ENCODE data around the gene AHCYL1.

Gene AHCYL1

DNA sequence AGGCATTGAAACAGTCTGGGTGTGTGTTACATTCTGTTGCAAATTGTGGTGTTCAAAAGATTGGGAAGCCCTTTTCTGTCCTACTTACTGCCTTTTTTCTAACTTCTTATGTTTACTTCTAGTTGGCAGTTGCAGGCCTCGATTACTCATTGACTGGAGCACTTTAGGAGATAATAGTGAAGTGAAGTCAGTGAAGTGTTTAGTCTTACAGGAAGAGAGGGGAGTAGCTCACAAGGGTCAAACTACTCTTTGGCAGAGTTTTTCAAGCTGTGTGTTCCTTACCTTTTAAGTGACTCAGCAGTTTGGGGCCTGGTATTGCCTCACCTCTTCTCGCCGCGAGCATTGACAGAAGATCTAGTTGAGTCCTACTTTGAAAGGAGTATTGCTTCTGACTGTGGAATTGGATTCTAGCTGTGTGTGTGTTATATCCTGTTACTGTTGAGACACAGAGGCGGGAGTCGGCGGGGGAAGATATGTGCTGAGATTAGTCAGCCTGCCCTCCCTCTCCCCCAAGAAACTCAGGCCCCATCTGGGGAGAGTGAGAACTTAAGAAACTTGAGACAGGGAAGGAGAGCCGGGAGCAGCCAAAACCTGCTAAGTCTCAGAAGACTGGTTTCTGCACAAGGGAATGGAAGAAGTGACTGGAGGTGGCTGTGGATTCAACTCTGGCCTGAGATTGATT, 19.3 kb downstream of the AHCYL1 start:
- peak overlapping the region; percentile 87 for H3K27ac ChIP-seq
- no peaks in the 10 kb centered on the region for H3K36me3 ChIP-seq (replicated peaks)
- H3K27me3 ChIP-seq (replicated peaks): no peaks in the 10 kb centered on the region
- TF ChIP-seq, protein P1, sequence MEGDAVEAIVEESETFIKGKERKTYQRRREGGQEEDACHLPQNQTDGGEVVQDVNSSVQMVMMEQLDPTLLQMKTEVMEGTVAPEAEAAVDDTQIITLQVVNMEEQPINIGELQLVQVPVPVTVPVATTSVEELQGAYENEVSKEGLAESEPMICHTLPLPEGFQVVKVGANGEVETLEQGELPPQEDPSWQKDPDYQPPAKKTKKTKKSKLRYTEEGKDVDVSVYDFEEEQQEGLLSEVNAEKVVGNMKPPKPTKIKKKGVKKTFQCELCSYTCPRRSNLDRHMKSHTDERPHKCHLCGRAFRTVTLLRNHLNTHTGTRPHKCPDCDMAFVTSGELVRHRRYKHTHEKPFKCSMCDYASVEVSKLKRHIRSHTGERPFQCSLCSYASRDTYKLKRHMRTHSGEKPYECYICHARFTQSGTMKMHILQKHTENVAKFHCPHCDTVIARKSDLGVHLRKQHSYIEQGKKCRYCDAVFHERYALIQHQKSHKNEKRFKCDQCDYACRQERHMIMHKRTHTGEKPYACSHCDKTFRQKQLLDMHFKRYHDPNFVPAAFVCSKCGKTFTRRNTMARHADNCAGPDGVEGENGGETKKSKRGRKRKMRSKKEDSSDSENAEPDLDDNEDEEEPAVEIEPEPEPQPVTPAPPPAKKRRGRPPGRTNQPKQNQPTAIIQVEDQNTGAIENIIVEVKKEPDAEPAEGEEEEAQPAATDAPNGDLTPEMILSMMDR (IDR thresholded peaks at IDR 0.05; ENCODE audit: low read depth, low read length, missing control alignments): no peak
- in situ Hi-C loops (cut with HindIII; ENCODE audit: low pct_ligation_motif_present, low sequenced_read_pairs): no loop called here
- DNase-seq: peak; percentile 98
- H3K4me3 ChIP-seq (ENCODE audit: low read depth, low read length): peak overlapping the region; percentile 39

DNA sequence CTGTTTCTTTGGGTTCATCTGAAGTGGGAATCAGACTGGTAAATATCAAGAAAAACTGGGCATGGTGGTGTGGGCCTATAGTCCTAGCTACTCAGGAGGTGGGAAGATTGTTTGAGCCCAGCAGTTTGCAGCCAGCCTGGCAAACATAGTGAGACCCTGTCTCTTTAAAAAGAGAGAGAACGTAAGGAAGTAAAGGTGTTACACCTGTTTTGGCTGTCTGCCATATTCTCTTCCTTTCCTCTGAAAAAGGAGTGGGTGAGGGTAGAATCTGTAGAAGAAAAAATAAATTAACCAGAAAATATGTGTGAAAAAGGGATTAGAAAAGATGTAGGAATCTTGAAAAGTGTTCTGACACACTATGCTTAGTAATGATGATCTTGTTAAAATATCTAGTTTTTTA, 20.0 kb downstream of the AHCYL1 start:
- in situ Hi-C loops (cut with HindIII; ENCODE audit: low pct_ligation_motif_present, low sequenced_read_pairs): no loop called here
- no peak for DNase-seq
- Histone ChIP-seq H3K27ac (peak overlapping the region; percentile 87), H3K36me3 (replicated peaks) (peaks cover 6% of the 10 kb centered on the region), H3K4me3 (ENCODE audit: low read depth, low read length) (peak overlapping the region; percentile 39), H3K27me3 (replicated peaks) (no peaks in the 10 kb centered on the region)
- TF ChIP-seq, protein P1 (IDR thresholded peaks at IDR 0.05; ENCODE audit: low read depth, low read length, missing control alignments): no peak

DNA sequence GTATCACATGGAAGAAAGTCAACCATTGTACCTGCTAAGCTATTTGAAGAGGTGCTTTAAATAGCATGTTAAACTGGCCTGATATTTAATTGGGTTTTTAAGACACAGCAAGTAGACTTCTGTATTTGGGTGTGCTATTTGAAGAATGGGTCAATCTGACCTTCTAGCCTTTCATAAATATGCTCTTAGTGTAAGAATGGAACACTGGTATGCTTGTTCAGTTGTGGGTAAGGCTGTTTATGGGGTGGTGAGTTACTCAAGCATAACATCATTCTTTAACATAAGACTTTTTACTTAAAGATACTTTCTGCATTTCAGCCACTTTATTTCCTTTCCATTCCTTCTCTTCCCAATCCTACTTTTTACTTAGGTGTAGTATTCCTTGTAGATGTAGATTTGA, 21.4 kb downstream of the AHCYL1 start:
- in situ Hi-C loops (cut with HindIII; ENCODE audit: low pct_ligation_motif_present, low sequenced_read_pairs): no loop called here
- TF ChIP-seq, protein P1 (IDR thresholded peaks at IDR 0.05; ENCODE audit: low read depth, low read length, missing control alignments): no peak
- no peaks in the 10 kb centered on the region for H3K27me3 ChIP-seq (replicated peaks)
- no peak overlapping the region for H3K27ac ChIP-seq
- DNase-seq: no peak
- peaks cover 17% of the 10 kb centered on the region for H3K36me3 ChIP-seq (replicated peaks)
- no peak overlapping the region for H3K4me3 ChIP-seq (ENCODE audit: low read depth, low read length)

DNA sequence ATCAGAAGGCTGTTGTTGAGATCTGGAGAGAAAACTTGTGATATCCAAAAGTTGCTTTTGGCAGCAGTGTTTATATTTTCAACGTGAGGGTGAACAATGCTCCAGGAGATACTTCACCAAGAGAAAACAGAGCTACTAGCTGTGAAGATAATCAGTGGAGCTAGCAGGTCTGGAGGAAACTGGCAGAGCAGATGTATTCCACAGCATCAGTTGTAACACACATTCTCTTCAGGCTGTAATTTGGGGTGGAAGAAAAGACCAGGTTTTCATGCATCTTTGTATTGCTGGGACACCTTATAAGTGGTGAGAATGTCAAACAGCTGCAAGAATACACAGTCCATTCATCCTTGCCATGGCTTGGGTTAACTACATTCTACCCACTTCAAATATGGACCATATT, 22.0 kb downstream of the AHCYL1 start:
- H3K4me3 ChIP-seq (ENCODE audit: low read depth, low read length): no peak overlapping the region
- H3K36me3 ChIP-seq (replicated peaks): peaks cover 21% of the 10 kb centered on the region
- in situ Hi-C loops (cut with HindIII; ENCODE audit: low pct_ligation_motif_present, low sequenced_read_pairs): no loop called here
- H3K27ac ChIP-seq: no peak overlapping the region
- H3K27me3 ChIP-seq (replicated peaks): no peaks in the 10 kb centered on the region
- no peak for DNase-seq
- TF ChIP-seq, protein P1 (IDR thresholded peaks at IDR 0.05; ENCODE audit: low read depth, low read length, missing control alignments): no peak

DNA sequence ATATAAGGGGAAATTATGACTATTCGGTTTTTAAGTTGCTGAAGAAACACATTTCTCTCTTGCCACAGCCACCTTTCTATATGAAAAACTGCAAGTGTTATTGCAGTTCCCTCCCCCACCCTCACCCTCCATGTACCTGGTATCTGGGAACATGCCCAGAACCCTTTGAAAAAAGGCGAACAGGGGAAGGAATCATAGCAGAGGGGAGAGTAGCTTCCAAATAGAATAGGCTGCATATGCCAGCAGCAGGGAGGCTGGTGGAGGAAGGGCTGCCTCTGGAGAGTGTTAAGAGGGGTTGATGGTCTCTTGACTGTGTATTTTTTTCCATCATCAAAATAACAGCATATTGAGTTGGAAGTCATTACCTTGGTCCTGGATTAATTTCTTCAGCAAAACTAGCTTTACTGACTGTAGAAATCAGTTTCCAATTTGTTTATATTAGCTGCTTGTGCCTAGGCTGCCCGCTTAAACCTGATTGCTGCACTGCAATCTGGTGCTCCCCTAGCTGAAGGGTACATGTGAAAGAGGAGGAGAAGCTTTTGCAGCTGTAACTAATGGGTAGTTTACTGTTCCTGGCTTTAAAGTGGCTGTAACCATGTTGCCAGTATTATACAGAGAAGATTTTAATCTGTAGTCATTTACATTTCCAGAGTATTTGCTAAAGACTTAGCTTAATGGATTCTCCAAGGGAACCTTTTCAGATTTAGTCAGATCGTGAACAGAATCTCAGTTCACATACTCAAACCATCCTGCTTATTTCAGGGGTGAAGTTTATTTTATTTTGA, 22.7 kb downstream of the AHCYL1 start:
- DNase-seq: no peak
- no peak overlapping the region for H3K4me3 ChIP-seq (ENCODE audit: low read depth, low read length)
- no peak overlapping the region for H3K27ac ChIP-seq
- in situ Hi-C loops (cut with HindIII; ENCODE audit: low pct_ligation_motif_present, low sequenced_read_pairs): no loop called here
- no peaks in the 10 kb centered on the region for H3K27me3 ChIP-seq (replicated peaks)
- peaks cover 27% of the 10 kb centered on the region for H3K36me3 ChIP-seq (replicated peaks)
- TF ChIP-seq, protein P1 (IDR thresholded peaks at IDR 0.05; ENCODE audit: low read depth, low read length, missing control alignments): no peak

Measured in brain microvascular endothelial cell (primary cell).